PC-3 (cell line): ENCODE data around the gene NPAS4.

Experiments
- EZH2 ChIP-seq: fragments of 300-600 bp; sonication (generic); IDR thresholded peaks from one replicate; pipeline ENCODE4 v1.6.1; 2017; ENCODE audit warnings: antibody characterized with exemption, mild to moderate bottlenecking, low read length; ENCODE audit not compliant: unreplicated experiment
- EZH2phosphoT487 ChIP-seq: fragments of 300-600 bp; sonication (generic); IDR thresholded peaks from 2 replicates; pipeline ENCODE4 v1.6.1; 2018; ENCODE audit warnings: mild to moderate bottlenecking, antibody characterized with exemption, low read length, borderline replicate concordance
- TF ChIP-seq, protein P1 (sequence below): fragments of 300-600 bp; sonication (generic); conservative IDR thresholded peaks from 2 replicates; pipeline ENCODE4 v1.5.1; 2017; ENCODE audit warnings: antibody characterized with exemption, low read depth, mild to moderate bottlenecking, low read length

GRCh38 chr11:66418168-66418985 is 2.5 kb upstream of the NPAS4 start:
- TF ChIP-seq, protein P1, sequence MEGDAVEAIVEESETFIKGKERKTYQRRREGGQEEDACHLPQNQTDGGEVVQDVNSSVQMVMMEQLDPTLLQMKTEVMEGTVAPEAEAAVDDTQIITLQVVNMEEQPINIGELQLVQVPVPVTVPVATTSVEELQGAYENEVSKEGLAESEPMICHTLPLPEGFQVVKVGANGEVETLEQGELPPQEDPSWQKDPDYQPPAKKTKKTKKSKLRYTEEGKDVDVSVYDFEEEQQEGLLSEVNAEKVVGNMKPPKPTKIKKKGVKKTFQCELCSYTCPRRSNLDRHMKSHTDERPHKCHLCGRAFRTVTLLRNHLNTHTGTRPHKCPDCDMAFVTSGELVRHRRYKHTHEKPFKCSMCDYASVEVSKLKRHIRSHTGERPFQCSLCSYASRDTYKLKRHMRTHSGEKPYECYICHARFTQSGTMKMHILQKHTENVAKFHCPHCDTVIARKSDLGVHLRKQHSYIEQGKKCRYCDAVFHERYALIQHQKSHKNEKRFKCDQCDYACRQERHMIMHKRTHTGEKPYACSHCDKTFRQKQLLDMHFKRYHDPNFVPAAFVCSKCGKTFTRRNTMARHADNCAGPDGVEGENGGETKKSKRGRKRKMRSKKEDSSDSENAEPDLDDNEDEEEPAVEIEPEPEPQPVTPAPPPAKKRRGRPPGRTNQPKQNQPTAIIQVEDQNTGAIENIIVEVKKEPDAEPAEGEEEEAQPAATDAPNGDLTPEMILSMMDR, result peak; percentile 73
- no peak for TF ChIP-seq EZH2
- TF ChIP-seq EZH2phosphoT487, result no peak
